GM23338 (cell line): ENCODE data around the gene CMC2. TPM values are rescaled to one million over a fixed set of nuclear protein-coding genes. Genes with fewer than 3 reads are reported as not detected.

Experiments used
- ATAC-seq: fragments of 200-7000 bp; cut with Tn5 transposase; 3 replicates; pipeline ENCODE4 v1.9.1; 2020
- DNase-seq: peaks from one replicate; pipeline ENCODE4 v3.0.0-alpha.2; 2015; ENCODE audit warnings: low spot score
- H2AFZ ChIP-seq: fragments of 200-600 bp; sonication (generic); 2 replicates; pipeline ENCODE4 v1.8.0; 2016; ENCODE audit warnings: antibody characterized with exemption, mild to moderate bottlenecking, moderate library complexity
- H3F3A ChIP-seq: fragments of 200-600 bp; sonication (generic); replicated peaks from 2 replicates; pipeline ENCODE4 v1.8.0; 2017; ENCODE audit warnings: antibody characterized with exemption, mixed run types, low read depth
- H3K27ac ChIP-seq: fragments of 200-600 bp; sonication (generic); 2 replicates; pipeline ENCODE4 v1.6.1; 2016; ENCODE audit warnings: low read depth
- H3K27me3 ChIP-seq: fragments of 200-600 bp; sonication (generic); 2 replicates; pipeline ENCODE4 v1.8.0; 2016; ENCODE audit warnings: mild to moderate bottlenecking, mixed run types, moderate library complexity; ENCODE audit not compliant: insufficient read depth
- H3K36me3 ChIP-seq: fragments of 200-600 bp; sonication (generic); 2 replicates; pipeline ENCODE4 v1.8.0; 2016; ENCODE audit warnings: mild to moderate bottlenecking; ENCODE audit not compliant: insufficient read depth
- H3K4me1 ChIP-seq: fragments of 200-600 bp; sonication (generic); 2 replicates; pipeline ENCODE4 v1.8.0; 2016; ENCODE audit warnings: mild to moderate bottlenecking, moderate library complexity; ENCODE audit not compliant: insufficient read depth
- H3K4me2 ChIP-seq: fragments of 200-600 bp; sonication (generic); 2 replicates; pipeline ENCODE4 v1.7.1; 2017; ENCODE audit warnings: mixed run types
- H3K4me3 ChIP-seq: fragments of 200-600 bp; sonication (generic); 2 replicates; pipeline ENCODE4 v1.6.1; 2016; ENCODE audit warnings: mixed run types
- H3K79me2 ChIP-seq: fragments of 200-600 bp; sonication (generic); replicated peaks from 2 replicates; pipeline ENCODE4 v1.8.0; 2017; ENCODE audit warnings: mild to moderate bottlenecking; ENCODE audit not compliant: insufficient read depth
- H3K9me2 ChIP-seq: fragments of 200-600 bp; sonication (generic); 2 replicates; pipeline ENCODE4 v1.8.0; 2017; ENCODE audit not compliant: insufficient read depth
- H4K20me1 ChIP-seq: fragments of 200-600 bp; sonication (generic); replicated peaks from 2 replicates; pipeline ENCODE4 v1.8.0; 2017; ENCODE audit warnings: mild to moderate bottlenecking; ENCODE audit not compliant: insufficient read depth
- H3K27ac Mint-ChIP-seq: 2 replicates; pipeline ENCODE4 v1.8.0; 2020; ENCODE audit warnings: inconsistent platforms, mild to moderate bottlenecking, moderate library complexity, mixed read lengths
- H3K27me3 Mint-ChIP-seq: 3 replicates; pipeline ENCODE4 v1.8.0; 2022; ENCODE audit warnings: low read depth, mild to moderate bottlenecking, moderate library complexity, mixed read lengths, inconsistent platforms; ENCODE audit not compliant: insufficient read depth, poor library complexity
- H3K36me3 Mint-ChIP-seq: 3 replicates; pipeline ENCODE4 v1.8.0; 2021; ENCODE audit warnings: low read depth, mild to moderate bottlenecking, inconsistent platforms, moderate library complexity, mixed read lengths
- H3K4me1 Mint-ChIP-seq: 3 replicates; pipeline ENCODE4 v1.8.0; 2020; ENCODE audit warnings: mild to moderate bottlenecking, inconsistent platforms, mixed read lengths
- H3K4me3 Mint-ChIP-seq: 3 replicates; pipeline ENCODE4 v1.8.0; 2021; ENCODE audit warnings: moderate library complexity, mild to moderate bottlenecking, inconsistent platforms, mixed read lengths
- H3K9me3 Mint-ChIP-seq: 3 replicates; pipeline ENCODE4 v1.8.0; 2020; ENCODE audit warnings: moderate library complexity, mild to moderate bottlenecking, inconsistent platforms, mixed read lengths
- EZH2 ChIP-seq: fragments of 200-600 bp; sonication (generic); IDR thresholded peaks from one replicate; pipeline ENCODE4 v1.8.0; 2017; ENCODE audit warnings: antibody characterized with exemption, mild to moderate bottlenecking, low read depth; ENCODE audit not compliant: unreplicated experiment
- EZH2phosphoT487 ChIP-seq: fragments of 200-600 bp; sonication (generic); IDR thresholded peaks from one replicate; pipeline ENCODE4 v1.8.1; 2018; ENCODE audit warnings: antibody characterized with exemption; ENCODE audit not compliant: unreplicated experiment
- NANOG ChIP-seq: IDR thresholded peaks from 2 replicates; pipeline ENCODE4 v1.6.1; 2016; ENCODE audit warnings: antibody characterized with exemption, borderline replicate concordance
- POLR2AphosphoS5 ChIP-seq: IDR thresholded peaks from 2 replicates; pipeline ENCODE4 v1.6.1; 2016; ENCODE audit warnings: antibody characterized with exemption, low read depth
- ZNF331 ChIP-seq: fragments of 250-450 bp; sonication (Bioruptor Pico); IDR thresholded peaks from 2 replicates; pipeline ENCODE4 v1.5.0; 2020; ENCODE audit warnings: low read depth, mild to moderate bottlenecking, moderate library complexity
- polyA plus RNA-seq: library from polyadenylated mRNA; unstranded; fragments of >200 nt; fragmentation: Nextera tagmentation; extraction: Ambion mirVana; gene quantifications from 2 replicates; pipeline ENCODE4 v1.2.1, GENCODE V29; 2016
- total RNA-seq: library from RNA; depleted of rRNA; stranded (reverse); fragments of >200 nt; shearing (Covaris generic); gene quantifications from 2 replicates; pipeline ENCODE4 v1.2.3, GENCODE V29; 2014
- TF ChIP-seq, protein P1 (sequence below): fragments of 250-450 bp; sonication (Bioruptor Pico); IDR thresholded peaks from 2 replicates; pipeline ENCODE4 v1.5.0; 2020; ENCODE audit warnings: mild to moderate bottlenecking, moderate library complexity
- TF ChIP-seq, protein P2 (sequence below): IDR thresholded peaks from one replicate; pipeline ENCODE4 v1.6.1; 2018; ENCODE audit warnings: antibody characterized with exemption; ENCODE audit not compliant: unreplicated experiment
- TF ChIP-seq, protein P3 (sequence below): IDR thresholded peaks from 2 replicates; pipeline ENCODE4 v1.6.1; 2016; ENCODE audit warnings: antibody characterized with exemption

The CMC2 gene
- total and polyA plus RNA-seq, 2 experiments from 2014 or later, result 35.7 to 211 TPM

DNA sequence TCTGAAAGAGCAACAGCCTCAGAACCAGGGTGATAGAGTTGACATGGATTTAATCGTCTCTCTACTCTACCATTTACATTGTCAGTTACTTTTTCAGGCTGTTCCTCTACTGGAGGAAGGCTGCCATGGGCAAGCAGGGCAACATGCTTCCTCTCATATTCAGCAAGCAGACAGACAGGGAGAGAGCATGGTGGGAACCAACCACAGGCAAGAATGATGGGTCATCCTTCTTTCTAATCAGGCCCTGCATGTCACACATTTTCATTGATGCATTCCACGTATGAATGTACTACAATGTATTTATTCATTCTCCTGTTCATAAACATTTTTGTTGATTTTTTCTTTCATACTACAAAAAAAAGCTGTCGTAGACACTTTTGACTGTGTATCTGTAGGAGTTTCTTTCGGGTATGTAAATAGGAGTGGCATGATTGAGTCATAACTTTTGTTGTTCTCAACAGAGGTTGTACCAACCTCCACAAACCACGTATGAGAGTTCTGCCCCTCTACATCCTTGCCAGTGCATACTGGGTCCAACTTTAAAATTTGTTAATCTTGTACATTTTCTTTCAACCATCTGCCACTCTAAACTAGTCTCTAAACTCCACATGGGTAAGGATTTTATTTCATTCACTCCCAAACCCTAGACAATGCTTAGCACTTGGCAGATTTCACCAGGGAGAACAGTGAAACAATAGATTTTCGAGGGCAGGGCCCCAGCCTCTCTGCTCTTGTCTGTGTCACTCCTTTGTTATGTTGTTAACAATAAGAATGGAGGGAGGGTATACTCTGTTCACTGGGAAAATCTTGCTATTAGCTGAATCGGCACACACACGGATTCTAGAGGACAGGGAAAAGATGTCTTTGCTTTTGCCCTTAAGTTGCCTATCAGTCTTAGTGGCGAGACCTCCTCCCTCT, 58.7 kb downstream of the CMC2 start (continued):
- TF ChIP-seq NANOG (no peak), POLR2AphosphoS5 (no peak), EZH2phosphoT487 (no peak)
- TF ChIP-seq, protein P1, sequence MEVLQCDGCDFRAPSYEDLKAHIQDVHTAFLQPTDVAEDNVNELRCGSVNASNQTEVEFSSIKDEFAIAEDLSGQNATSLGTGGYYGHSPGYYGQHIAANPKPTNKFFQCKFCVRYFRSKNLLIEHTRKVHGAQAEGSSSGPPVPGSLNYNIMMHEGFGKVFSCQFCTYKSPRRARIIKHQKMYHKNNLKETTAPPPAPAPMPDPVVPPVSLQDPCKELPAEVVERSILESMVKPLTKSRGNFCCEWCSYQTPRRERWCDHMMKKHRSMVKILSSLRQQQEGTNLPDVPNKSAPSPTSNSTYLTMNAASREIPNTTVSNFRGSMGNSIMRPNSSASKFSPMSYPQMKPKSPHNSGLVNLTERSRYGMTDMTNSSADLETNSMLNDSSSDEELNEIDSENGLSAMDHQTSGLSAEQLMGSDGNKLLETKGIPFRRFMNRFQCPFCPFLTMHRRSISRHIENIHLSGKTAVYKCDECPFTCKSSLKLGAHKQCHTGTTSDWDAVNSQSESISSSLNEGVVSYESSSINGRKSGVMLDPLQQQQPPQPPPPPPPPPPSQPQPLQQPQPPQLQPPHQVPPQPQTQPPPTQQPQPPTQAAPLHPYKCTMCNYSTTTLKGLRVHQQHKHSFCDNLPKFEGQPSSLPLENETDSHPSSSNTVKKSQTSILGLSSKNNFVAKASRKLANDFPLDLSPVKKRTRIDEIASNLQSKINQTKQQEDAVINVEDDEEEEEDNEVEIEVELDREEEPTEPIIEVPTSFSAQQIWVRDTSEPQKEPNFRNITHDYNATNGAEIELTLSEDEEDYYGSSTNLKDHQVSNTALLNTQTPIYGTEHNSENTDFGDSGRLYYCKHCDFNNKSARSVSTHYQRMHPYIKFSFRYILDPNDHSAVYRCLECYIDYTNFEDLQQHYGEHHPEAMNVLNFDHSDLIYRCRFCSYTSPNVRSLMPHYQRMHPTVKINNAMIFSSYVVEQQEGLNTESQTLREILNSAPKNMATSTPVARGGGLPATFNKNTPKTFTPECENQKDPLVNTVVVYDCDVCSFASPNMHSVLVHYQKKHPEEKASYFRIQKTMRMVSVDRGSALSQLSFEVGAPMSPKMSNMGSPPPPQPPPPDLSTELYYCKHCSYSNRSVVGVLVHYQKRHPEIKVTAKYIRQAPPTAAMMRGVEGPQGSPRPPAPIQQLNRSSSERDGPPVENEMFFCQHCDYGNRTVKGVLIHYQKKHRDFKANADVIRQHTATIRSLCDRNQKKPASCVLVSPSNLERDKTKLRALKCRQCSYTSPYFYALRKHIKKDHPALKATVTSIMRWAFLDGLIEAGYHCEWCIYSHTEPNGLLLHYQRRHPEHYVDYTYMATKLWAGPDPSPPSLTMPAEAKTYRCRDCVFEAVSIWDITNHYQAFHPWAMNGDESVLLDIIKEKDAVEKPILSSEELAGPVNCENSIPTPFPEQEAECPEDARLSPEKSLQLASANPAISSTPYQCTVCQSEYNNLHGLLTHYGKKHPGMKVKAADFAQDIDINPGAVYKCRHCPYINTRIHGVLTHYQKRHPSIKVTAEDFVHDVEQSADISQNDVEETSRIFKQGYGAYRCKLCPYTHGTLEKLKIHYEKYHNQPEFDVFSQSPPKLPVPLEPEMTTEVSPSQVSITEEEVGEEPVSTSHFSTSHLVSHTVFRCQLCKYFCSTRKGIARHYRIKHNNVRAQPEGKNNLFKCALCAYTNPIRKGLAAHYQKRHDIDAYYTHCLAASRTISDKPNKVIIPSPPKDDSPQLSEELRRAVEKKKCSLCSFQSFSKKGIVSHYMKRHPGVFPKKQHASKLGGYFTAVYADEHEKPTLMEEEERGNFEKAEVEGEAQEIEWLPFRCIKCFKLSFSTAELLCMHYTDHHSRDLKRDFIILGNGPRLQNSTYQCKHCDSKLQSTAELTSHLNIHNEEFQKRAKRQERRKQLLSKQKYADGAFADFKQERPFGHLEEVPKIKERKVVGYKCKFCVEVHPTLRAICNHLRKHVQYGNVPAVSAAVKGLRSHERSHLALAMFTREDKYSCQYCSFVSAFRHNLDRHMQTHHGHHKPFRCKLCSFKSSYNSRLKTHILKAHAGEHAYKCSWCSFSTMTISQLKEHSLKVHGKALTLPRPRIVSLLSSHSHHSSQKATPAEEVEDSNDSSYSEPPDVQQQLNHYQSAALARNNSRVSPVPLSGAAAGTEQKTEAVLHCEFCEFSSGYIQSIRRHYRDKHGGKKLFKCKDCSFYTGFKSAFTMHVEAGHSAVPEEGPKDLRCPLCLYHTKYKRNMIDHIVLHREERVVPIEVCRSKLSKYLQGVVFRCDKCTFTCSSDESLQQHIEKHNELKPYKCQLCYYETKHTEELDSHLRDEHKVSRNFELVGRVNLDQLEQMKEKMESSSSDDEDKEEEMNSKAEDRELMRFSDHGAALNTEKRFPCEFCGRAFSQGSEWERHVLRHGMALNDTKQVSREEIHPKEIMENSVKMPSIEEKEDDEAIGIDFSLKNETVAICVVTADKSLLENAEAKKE (CRISPR knock-in tag), result no peak

DNA sequence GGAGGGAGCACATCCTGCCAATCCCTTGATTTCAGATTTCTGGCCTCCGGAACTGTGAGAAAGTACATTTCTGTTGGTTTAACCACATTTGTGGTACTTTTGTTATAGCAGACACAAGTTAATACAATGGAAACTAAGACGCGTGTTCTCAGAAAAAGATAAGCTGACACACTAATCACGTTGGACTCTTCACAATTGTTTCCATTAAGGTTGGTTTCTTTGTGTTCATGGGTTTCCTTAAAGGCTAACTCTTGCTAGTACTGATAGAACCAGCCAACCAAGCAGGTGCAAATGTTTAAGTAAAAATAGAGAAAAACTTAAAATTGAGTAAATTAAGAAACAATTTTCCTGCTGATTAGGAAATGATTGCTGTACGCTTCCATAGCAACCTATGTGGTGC, 59.4 kb downstream of the CMC2 start:
- Histone ChIP-seq H3K4me3 (no peak overlapping the region), H3K79me2 (no peaks in the 10 kb centered on the region), H3K27ac (no peak overlapping the region), H2AFZ (no peak overlapping the region), H3K9me2 (no peaks in the 10 kb centered on the region), H3K4me1 (0 out of 2 replicates have a peak, but pooled peaks cover 6% of the 10 kb centered on the region), H3F3A (no peaks in the 10 kb centered on the region), H3K4me2 (no peak overlapping the region), H3K36me3 (no peaks in the 10 kb centered on the region), H3K27me3 (no peaks in the 10 kb centered on the region), H4K20me1 (no peaks in the 10 kb centered on the region)
- no peak overlapping the region for H3K27ac Mint-ChIP-seq
- no peak for ATAC-seq
- no peak overlapping the region for H3K4me3 Mint-ChIP-seq
- no peaks in the 10 kb centered on the region for H3K36me3 Mint-ChIP-seq
- H3K27me3 Mint-ChIP-seq, result peaks cover 3% of the 10 kb centered on the region
- H3K4me1 Mint-ChIP-seq, result no peaks in the 10 kb centered on the region; the same call in 2 of the 3 replicates
- DNase-seq, result no peak
- no peak for TF ChIP-seq ZNF331 (CRISPR knock-in tag)
- TF ChIP-seq, protein P2, sequence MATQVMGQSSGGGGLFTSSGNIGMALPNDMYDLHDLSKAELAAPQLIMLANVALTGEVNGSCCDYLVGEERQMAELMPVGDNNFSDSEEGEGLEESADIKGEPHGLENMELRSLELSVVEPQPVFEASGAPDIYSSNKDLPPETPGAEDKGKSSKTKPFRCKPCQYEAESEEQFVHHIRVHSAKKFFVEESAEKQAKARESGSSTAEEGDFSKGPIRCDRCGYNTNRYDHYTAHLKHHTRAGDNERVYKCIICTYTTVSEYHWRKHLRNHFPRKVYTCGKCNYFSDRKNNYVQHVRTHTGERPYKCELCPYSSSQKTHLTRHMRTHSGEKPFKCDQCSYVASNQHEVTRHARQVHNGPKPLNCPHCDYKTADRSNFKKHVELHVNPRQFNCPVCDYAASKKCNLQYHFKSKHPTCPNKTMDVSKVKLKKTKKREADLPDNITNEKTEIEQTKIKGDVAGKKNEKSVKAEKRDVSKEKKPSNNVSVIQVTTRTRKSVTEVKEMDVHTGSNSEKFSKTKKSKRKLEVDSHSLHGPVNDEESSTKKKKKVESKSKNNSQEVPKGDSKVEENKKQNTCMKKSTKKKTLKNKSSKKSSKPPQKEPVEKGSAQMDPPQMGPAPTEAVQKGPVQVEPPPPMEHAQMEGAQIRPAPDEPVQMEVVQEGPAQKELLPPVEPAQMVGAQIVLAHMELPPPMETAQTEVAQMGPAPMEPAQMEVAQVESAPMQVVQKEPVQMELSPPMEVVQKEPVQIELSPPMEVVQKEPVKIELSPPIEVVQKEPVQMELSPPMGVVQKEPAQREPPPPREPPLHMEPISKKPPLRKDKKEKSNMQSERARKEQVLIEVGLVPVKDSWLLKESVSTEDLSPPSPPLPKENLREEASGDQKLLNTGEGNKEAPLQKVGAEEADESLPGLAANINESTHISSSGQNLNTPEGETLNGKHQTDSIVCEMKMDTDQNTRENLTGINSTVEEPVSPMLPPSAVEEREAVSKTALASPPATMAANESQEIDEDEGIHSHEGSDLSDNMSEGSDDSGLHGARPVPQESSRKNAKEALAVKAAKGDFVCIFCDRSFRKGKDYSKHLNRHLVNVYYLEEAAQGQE, result no peak
- no peak for TF ChIP-seq EZH2
- TF ChIP-seq, protein P3, sequence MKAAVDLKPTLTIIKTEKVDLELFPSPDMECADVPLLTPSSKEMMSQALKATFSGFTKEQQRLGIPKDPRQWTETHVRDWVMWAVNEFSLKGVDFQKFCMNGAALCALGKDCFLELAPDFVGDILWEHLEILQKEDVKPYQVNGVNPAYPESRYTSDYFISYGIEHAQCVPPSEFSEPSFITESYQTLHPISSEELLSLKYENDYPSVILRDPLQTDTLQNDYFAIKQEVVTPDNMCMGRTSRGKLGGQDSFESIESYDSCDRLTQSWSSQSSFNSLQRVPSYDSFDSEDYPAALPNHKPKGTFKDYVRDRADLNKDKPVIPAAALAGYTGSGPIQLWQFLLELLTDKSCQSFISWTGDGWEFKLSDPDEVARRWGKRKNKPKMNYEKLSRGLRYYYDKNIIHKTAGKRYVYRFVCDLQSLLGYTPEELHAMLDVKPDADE, result no peak
- TF ChIP-seq NANOG, result no peak
- H3K9me3 Mint-ChIP-seq, result no peaks in the 10 kb centered on the region
